Stimulated activated naive CD8-positive, alpha-beta T cell treated with anti-CD3 and anti-CD28 coated beads, Interleukin-15, Interleukin-2, amounts not matched to agents 100 U/mL and 50 U/mL, for 24 hours (primary cell): Measurements from ENCODE around the gene FXYD2.
"Not testable (repeated sequence)": the region's sequence is repeated elsewhere in the genome, so short reads cannot be mapped to it uniquely, and the experiment has no call there.

Source experiments
- ATAC-seq: fragments of 150-1000 bp; cut with Tn5 transposase; one replicate; pipeline ENCODE4 v1.10.0; 2021
- DNase-seq: peaks from one replicate; pipeline ENCODE4 v3.0.0; 2021

Gene FXYD2

GRCh38 chr11:117820516-117820915 lies 4.0 kb downstream of the FXYD2 start:
- DNase-seq, result no peak
- no peak for ATAC-seq

- ATAC-seq (no peak), DNase-seq (no peak)
Observed at GRCh38 chr11:117820071-117820470, 4.5 kb downstream of the FXYD2 start.

- no peak for ATAC-seq
- peak; percentile 25 for DNase-seq
Observed at GRCh38 chr11:117819096-117820040, 5.2 kb downstream of the FXYD2 start.

GRCh38 chr11:117818041-117818873 lies 6.3 kb downstream of the FXYD2 start:
- ATAC-seq (peak; percentile 51), DNase-seq (peak; percentile 72)

DNA sequence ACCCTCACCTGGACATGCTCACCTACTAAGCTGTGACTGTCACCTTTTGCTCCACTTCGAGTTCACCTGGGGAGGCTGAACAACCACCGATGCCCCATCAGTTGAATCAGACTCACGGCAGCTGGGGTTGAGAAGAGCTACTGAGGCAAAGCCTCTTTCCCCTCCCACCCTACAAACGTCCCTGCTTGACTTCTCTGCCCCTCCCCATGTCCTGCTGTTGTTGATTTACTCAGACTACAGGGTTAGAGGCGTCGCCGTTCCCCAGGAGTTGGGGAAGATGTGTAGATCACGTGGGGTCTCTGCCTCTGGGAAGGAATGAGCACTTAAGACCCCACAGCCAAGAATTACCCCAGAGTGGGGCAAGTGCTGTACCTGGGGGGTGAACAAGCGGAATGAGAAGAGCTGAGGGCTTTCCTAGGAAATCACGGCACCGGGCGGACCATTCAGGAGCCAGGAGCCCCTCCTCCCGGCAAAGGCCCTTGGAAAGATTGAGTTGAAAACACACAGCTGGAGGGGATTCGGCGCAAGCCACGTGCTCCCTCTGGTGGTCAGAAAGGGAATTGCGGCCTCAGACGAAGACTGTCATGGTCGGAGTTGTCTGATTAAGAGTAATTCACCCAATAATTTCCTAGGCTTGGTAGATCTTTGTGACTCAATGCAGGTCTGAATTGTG lies 7.0 kb downstream of the FXYD2 start:
- peak; percentile 95 for DNase-seq
- peak; percentile 51 for ATAC-seq

DNA sequence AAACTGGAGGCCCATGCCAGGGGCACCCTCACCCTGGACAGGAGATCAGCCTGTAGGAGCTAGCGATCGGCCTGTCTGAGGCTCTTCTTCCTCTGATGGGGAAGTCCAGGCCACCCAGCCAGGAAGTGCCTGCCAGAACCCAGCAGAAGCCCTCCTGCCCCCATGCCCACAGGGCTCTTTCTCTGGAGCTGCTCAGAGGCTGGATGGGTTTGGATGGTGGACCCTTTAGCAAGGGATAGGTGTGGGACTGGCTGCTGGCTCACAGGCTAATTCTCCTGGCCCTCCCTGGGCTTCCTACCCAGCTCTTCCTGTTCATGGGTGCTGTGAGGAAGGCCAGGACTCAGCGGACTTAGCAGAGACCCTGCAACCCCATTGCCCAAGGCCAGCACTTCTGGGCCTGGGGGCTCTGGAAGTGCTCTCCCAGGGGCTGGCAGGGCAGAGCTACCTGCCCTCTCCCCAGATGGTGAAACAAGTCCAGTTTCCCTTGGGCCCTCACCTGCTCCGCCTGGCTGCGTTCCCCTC lies 7.6 kb downstream of the FXYD2 start:
- DNase-seq (peak; percentile 48), ATAC-seq (no peak)

- DNase-seq (no peak), ATAC-seq (no peak)
Observed at GRCh38 chr11:117816151-117816741, 8.3 kb downstream of the FXYD2 start.

GRCh38 chr11:117815262-117815803 lies 9.2 kb downstream of the FXYD2 start:
- DNase-seq (peak; percentile 78), ATAC-seq (peak; percentile 76)

- ATAC-seq (peak; percentile 37), DNase-seq (peak; percentile 88)
Observed at GRCh38 chr11:117814766-117815261, 9.7 kb downstream of the FXYD2 start.

DNA sequence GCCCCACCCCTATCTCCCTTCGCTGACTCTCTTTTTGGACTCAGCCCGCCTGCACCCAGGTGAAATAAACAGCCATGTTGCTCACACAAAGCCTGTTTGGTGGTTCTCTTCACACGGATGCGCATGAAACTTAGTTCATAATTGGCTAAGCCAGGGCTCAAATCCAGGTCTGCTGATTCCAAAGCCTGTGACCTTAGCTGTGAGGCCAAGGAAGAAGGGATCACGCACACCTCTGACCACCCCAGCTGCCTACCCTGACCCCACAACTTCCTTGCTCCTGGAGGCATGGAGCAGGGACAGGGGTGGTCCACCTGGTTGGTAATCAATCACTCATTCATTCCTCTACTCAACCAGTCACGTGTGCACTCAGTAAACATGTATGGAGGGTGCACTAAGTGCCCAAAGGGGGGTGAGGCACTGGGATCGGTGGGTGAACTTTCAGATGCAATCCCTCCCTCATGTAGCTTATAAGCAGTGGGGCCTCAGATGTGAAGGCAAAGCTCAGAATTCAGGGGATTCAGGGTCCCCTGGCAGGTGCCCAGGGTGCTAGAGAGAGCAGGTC lies 10.3 kb downstream of the FXYD2 start:
- no peak for DNase-seq
- peak; percentile 1 for ATAC-seq

DNA sequence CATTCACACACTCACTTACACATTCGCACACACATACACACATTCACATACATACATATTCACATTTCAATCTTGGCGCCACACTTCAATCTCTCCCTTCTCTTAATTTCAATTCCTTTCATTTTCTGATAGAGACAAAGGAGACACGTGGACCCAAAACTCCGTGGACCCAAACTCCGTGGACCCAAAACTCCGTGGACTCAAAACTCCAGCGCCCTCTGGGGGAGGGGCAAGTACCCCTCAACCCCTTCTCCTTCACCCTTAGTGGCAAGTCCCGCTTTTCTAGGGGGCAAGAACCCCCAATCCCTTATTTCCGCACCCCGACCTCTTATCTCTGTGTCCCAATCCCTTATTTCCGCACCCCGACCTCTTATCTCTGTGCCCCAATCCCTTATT lies 14.5 kb downstream of the FXYD2 start:
- ATAC-seq, result not testable (repeated sequence)

DNA sequence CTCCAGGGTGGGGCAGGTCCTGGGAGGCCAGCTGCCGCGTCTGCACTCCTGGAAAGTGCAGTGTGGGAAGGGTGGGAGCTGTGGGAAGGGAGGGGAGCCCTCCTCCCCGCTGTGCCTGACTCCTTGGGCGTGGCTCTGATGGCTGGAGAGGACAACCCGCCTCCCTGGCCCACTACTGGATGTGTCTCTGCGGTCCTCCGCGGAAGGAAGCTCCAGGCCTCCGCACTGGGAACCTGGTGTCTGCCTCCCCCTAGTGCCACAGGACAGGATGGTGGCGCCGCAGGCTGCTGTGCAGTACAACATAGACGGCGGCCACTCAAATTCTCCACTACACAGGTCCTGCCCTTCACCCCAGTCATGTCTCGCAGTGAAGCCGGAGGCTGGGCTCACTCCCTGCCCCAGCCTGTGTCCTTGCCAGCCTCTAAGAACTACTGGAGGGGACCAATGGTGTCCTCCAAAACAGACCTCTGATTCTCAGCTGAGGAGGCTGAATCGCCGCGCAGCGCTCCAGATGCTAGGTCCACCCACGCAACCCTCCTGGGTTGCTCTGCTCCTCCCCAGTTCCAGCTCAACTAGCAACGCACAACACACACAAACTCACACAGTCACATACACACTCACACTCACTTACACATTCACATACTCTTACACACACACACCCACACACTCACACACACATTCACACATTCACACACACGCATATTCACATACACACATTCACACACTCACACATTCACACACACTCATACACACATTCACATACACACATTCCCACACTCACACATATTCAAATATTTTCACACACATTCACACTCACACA lies 15.1 kb downstream of the FXYD2 start:
- DNase-seq, result peak; percentile 70
- ATAC-seq, result peak; percentile 91

More for the DNA sequence above, 14.5 kb downstream of the FXYD2 start:
- DNase-seq, result not testable (repeated sequence)

DNA sequence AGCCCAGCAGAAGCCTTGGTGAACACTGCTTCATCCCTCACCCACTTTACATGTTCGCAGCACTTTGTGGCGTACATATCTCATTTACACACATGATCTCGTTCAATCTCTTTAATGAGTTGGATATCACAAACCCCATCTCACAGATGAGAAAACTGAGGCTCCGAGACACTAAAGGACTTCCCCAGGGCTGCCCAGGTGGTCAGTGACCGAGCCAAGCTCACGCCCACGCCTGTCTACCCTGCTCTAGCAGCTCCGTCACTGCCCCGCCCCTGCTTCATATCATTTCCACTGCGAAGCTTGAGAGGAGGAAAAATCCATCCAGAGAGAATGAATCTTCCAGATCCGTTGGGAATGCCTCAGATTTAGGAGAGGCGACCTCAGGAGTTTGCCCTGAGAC lies 15.8 kb downstream of the FXYD2 start:
- no peak for DNase-seq

DNA sequence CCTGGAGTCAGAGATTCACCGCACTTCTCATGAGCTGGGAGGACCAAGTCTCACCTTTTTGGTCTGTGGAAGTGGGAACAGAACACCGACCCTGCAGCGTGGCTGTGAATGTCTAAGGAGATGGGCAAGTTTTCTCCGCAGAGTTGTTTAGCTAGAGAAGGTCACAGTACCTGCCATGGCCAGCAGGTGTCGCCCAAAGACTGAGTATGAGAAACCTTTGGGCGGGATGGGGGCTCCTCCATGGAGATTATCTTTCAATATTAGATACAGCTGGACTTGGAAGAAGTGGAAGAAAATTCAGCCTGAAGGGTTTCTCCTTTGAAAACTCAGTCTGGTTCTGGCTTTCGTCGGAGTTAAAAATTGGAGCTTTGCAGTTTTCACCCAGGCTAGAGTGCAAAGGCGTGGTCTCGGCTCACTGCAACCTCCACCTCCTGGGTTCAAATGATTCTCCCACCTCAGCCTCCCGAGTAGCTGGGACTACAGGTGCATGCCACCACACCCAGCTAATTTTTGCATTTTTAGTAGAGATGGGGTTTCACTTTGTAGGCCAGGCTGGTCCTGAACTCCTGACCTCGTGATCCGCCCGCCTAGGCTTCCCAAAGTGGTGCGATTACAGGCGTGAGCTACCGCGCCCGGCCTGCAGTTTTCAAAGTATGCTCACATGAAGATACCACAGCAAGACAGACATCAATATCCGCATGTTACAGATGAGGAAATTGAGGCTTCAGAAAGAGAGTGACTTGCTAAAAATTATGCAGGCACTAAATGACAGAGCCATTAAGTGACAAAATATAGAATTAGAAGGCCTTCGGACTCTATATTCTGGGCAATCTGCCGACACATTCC lies 16.8 kb downstream of the FXYD2 start:
- ATAC-seq (peak; percentile 62), DNase-seq (peak; percentile 87)

More for the DNA sequence above, 15.8 kb downstream of the FXYD2 start:
- ATAC-seq, result no peak

- ATAC-seq (no peak), DNase-seq (no peak)
Observed at GRCh38 chr11:117806846-117807245, 17.7 kb downstream of the FXYD2 start.

DNA sequence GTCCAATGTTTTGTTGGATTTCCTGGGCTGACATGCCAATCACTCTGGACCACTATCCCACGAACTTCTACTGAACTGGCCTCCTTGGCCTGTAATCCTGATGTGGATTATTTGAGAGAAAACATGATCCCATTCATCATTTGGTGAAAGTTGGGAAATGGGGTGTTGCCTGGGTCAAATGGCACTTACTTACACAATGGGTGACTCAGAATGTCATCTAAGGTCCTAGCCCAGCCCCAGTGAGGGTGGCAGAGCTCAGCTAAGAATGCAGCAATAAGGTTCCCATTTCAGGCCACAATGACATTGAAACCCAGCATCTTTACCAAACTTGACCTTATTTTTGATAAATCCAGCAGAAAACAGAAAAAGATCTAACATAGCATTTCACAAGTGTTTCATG lies 19.5 kb downstream of the FXYD2 start:
- ATAC-seq (no peak), DNase-seq (no peak)

DNA sequence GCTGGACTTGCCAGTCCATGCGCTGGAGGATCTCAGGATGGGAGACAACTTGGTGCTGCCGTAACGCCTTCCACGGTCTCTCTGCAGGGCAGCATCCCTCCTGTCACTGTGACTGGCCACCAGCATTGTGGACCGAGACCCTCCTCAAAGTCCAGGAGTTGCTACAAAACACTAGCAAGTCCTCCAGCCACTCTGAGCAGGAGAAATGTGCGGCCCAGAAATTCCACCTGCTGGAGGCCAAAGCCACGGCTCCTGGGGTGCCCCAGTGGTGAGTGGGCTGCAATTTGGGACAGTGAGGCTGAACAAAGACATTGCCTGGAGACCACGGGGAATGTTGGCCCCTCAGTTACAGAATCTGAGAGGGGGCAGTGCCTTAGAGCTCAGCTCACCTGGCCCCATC lies 20.6 kb downstream of the FXYD2 start:
- no peak for DNase-seq
- ATAC-seq, result no peak

DNA sequence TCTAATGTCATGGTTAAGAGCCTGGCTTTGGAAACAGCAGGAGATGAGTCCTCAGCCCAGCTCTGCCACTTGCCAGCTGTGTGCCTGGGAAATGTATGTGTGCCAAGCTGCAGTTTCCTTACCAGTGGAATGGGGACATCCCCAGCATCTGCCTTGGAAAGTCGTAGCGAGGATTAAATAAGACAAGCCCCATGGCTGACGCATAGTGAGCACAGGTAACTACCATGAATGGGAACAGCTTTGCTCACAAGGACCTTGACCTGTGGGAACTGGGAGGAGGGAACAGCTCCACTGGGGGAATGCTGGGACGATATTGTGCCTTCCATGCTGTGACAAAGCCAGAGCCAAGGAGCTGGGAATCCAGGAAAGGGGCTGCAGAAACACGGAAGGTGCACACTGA lies 24.9 kb downstream of the FXYD2 start:
- ATAC-seq, result no peak

More for the DNA sequence above, 24.9 kb downstream of the FXYD2 start:
- no peak for DNase-seq
